ENCODE measurements around the gene FOXO6.

Gene FOXO6

DNA sequence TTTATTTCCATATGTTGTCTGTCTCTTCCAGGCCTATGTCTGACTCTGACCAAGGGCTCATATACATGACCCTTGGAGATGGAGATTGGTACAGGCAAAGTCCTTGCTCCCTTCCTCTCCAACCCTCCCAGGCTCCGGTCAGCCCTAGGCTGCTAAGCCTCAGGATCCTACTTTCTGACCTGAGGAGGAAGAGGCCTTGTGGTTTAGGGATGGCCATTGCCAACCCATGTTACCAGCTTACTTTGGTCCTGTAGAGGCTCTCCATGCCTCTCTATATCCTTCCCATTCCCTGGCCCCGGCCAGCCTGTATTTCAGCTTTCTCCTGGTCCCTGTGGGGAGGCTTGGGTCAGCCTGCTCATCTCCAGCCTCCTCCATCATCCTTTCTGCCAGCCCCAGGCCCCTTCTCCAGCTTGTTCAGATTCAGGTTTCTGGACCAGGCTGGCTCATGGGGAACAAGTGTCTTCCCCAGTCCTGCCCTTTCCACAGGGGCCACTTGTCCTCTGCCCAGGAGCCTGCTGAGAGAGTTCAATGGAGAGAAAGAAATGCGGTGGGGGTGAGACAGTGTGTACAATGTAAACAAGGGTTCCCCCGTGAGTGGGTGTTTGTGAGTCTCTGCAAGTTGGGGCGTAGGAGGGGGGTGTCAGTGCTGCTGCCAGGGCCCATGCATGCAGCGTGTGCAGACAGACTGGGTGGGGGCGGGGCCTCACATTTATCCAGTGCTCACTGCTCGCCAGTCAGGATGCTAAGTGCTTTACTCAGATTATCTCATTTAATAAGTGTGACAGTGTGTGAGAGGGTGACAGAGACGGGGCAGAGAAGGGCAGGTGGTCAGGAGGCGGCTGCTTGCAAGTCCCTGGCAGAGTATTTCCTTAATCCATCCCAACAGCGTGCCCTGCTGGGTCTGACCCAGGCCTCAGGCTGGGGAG lies 31.3 kb upstream of the FOXO6 start:
- Histone ChIP-seq H3K79me1 (ENCODE audit: low read depth, low read length) (no peaks in the 10 kb centered on the region), H3K14ac (ENCODE audit: low read length) (peak overlapping the region; percentile 85), H3K4me1 (ENCODE audit: control insufficient read depth in 2 of 2, insufficient read depth in 1 of 2, low read depth in 1 of 2, low read length in 2 of 2) (peaks cover 0 to 16% of the 10 kb centered on the region in 2 donors), H2BK12ac (ENCODE audit: low read length) (no peak overlapping the region), H4K8ac (ENCODE audit: low read depth, low read length) (no peak overlapping the region), H3K27me3 (ENCODE audit: control insufficient read depth in 3 of 3, insufficient read depth in 3 of 3, low read depth in 1 of 3, low read length in 3 of 3) (peaks cover 0 to 2% (median 0%) of the 10 kb centered on the region in 3 experiments), H2AK5ac (ENCODE audit: low read depth, low read length) (no peak overlapping the region), H3K9me3 (replicated peaks in 1 of 2; ENCODE audit: control insufficient read depth in 2 of 2, insufficient read depth in 1 of 2, low read depth in 1 of 2, low read length in 2 of 2) (no peaks in the 10 kb centered on the region), H4K91ac (ENCODE audit: low read depth, low read length, poor library complexity) (no peak overlapping the region), H3K36me3 (replicated peaks in 1 of 2; ENCODE audit: control insufficient read depth in 2 of 2, insufficient read depth in 2 of 2, low read length in 2 of 2) (no peaks in the 10 kb centered on the region), H3K4me3 (ENCODE audit: low read length in 2 of 2) (no peak overlapping the region), H3K23ac (ENCODE audit: low read depth, low read length, poor library complexity) (no peak overlapping the region), H2BK5ac (ENCODE audit: low read length) (no peak overlapping the region), H2AFZ (ENCODE audit: low read length) (no peak overlapping the region), H2BK120ac (ENCODE audit: low read depth, low read length) (no peak overlapping the region), H3K27ac (replicated peaks; ENCODE audit: low read length) (no peak overlapping the region), H3K4me2 (ENCODE audit: insufficient read depth, low read length, poor library complexity, severe bottlenecking) (no peak overlapping the region), H3K18ac (ENCODE audit: low read length) (peak overlapping the region; percentile 46), H3K4ac (ENCODE audit: low read length) (no peak overlapping the region), H2BK15ac (ENCODE audit: low read length) (peak overlapping the region; percentile 78), H3K9ac (ENCODE audit: low read depth, low read length, poor library complexity) (no peak overlapping the region)
- no CpG with 5 or more reads among the region's 11 CpGs for WGBS, 2 donors (ENCODE audit: extremely low coverage in 2 of 2, insufficient read length in 2 of 2, insufficient replicate concordance in 1 of 2)
- DNase-seq (ENCODE audit: low spot score) = no peak

DNA sequence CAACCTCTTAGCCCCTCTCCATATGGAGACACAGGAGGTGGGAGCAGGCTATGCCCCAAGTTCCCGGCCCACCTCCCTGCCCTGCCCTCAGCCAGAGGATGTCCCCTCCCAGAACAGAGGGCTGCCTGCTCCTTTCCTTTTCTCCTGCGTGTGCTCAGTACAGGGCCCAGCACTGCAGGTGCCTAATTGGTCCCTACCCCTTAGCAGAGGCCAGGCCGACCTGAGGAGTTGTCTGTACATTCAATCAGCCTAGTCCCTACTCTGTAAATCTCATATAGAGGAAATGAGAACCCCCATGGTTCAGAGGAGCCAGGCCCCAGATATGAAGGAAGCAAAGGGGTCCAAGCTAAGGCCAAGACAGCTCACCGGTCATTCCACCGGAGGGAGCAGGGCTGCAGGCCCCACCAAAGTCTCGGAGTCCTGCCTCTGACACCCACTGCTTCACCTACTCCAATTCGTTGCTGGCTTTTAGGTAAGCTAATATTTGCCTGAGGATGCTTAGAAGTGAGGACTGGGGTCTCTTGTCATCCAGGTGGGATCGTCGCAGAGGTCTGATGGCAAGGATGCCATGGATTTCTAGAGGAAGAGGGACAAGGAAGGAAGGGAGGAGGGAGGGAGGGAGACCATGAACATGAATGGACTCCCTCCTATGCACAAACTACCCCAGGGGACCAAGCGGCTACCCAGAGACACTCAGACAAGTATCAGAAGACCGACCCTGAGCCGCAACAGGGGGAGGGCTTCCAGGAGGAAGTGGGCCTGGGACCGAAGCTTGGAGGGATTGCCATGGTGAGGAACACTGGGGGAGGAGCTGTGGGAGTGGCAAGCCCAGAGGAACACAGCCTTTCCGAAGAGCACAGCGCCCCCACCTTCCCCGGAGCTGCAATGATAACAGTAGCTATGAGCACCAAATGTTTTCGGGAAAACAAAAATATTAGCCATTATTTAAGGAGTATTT lies 30.4 kb upstream of the FOXO6 start:
- WGBS, 2 donors (ENCODE audit: extremely low coverage in 2 of 2, insufficient read length in 2 of 2, insufficient replicate concordance in 1 of 2) = no CpG with 5 or more reads among the region's 17 CpGs
- no peak for DNase-seq (ENCODE audit: low spot score)

DNA sequence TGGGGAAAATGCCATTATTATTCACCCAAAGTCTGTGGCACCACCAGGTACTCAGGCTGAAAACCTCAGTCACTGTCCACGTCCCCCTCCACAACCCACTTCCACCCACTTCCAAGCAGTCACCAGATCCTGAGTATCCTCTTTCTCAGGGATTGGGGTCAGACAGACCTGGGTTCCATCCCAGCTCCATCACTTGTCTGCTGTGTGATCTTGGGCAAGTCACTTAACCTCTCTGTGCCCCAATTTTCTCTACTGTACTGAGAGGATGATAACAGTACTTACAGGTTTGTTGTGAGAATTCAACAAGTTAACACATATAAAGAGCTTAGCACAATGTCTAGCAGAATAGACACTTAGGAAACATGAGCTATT lies 29.7 kb upstream of the FOXO6 start:
- H2BK15ac ChIP-seq (ENCODE audit: low read length) = no peak overlapping the region
- no peak overlapping the region for H2BK5ac ChIP-seq (ENCODE audit: low read length)
- H3K18ac ChIP-seq (ENCODE audit: low read length) = no peak overlapping the region
- no CpG with 5 or more reads among the region's 1 CpG for WGBS, 2 donors (ENCODE audit: extremely low coverage in 2 of 2, insufficient read length in 2 of 2, insufficient replicate concordance in 1 of 2)
- no peak overlapping the region for H2BK120ac ChIP-seq (ENCODE audit: low read depth, low read length)
- no peaks in the 10 kb centered on the region for H3K79me1 ChIP-seq (ENCODE audit: low read depth, low read length)
- peaks cover 0 to 16% of the 10 kb centered on the region in 2 donors for H3K4me1 ChIP-seq (ENCODE audit: control insufficient read depth in 2 of 2, insufficient read depth in 1 of 2, low read depth in 1 of 2, low read length in 2 of 2)
- H2AK5ac ChIP-seq (ENCODE audit: low read depth, low read length) = no peak overlapping the region
- peaks cover 0 to 2% (median 0%) of the 10 kb centered on the region in 3 experiments for H3K27me3 ChIP-seq (ENCODE audit: control insufficient read depth in 3 of 3, insufficient read depth in 3 of 3, low read depth in 1 of 3, low read length in 3 of 3)
- no peak overlapping the region for H4K91ac ChIP-seq (ENCODE audit: low read depth, low read length, poor library complexity)
- H3K4me2 ChIP-seq (ENCODE audit: insufficient read depth, low read length, poor library complexity, severe bottlenecking) = no peak overlapping the region
- DNase-seq (ENCODE audit: low spot score) = no peak
- no peaks in the 10 kb centered on the region for H3K9me3 ChIP-seq (replicated peaks in 1 of 2; ENCODE audit: control insufficient read depth in 2 of 2, insufficient read depth in 1 of 2, low read depth in 1 of 2, low read length in 2 of 2)
- peak overlapping the region in 1 of 2 donors; percentile 33 for H3K4me3 ChIP-seq (ENCODE audit: low read length in 2 of 2)
- no peak overlapping the region for H2BK12ac ChIP-seq (ENCODE audit: low read length)
- no peak overlapping the region for H3K23ac ChIP-seq (ENCODE audit: low read depth, low read length, poor library complexity)
- no peak overlapping the region for H4K8ac ChIP-seq (ENCODE audit: low read depth, low read length)
- no peak overlapping the region for H3K9ac ChIP-seq (ENCODE audit: low read depth, low read length, poor library complexity)
- H3K36me3 ChIP-seq (replicated peaks in 1 of 2; ENCODE audit: control insufficient read depth in 2 of 2, insufficient read depth in 2 of 2, low read length in 2 of 2) = no peaks in the 10 kb centered on the region
- no peak overlapping the region for H3K14ac ChIP-seq (ENCODE audit: low read length)
- H2AFZ ChIP-seq (ENCODE audit: low read length) = no peak overlapping the region
- H3K27ac ChIP-seq (replicated peaks; ENCODE audit: low read length) = no peak overlapping the region
- no peak overlapping the region for H3K4ac ChIP-seq (ENCODE audit: low read length)

More for the DNA sequence above, 30.4 kb upstream of the FOXO6 start:
- Histone ChIP-seq H3K4me2 (ENCODE audit: insufficient read depth, low read length, poor library complexity, severe bottlenecking) (peak overlapping the region; percentile 27), H2BK120ac (ENCODE audit: low read depth, low read length) (no peak overlapping the region), H3K27ac (replicated peaks; ENCODE audit: low read length) (no peak overlapping the region), H2AFZ (ENCODE audit: low read length) (no peak overlapping the region), H3K4ac (ENCODE audit: low read length) (no peak overlapping the region), H2AK5ac (ENCODE audit: low read depth, low read length) (no peak overlapping the region), H3K27me3 (ENCODE audit: control insufficient read depth in 3 of 3, insufficient read depth in 3 of 3, low read depth in 1 of 3, low read length in 3 of 3) (peaks cover 0 to 2% (median 0%) of the 10 kb centered on the region in 3 experiments), H3K9ac (ENCODE audit: low read depth, low read length, poor library complexity) (no peak overlapping the region), H3K14ac (ENCODE audit: low read length) (no peak overlapping the region), H3K18ac (ENCODE audit: low read length) (peak overlapping the region; percentile 56), H4K8ac (ENCODE audit: low read depth, low read length) (no peak overlapping the region), H4K91ac (ENCODE audit: low read depth, low read length, poor library complexity) (no peak overlapping the region), H2BK15ac (ENCODE audit: low read length) (peak overlapping the region; percentile 10), H2BK12ac (ENCODE audit: low read length) (no peak overlapping the region), H3K4me1 (ENCODE audit: control insufficient read depth in 2 of 2, insufficient read depth in 1 of 2, low read depth in 1 of 2, low read length in 2 of 2) (peaks cover 0 to 16% of the 10 kb centered on the region in 2 donors), H3K36me3 (replicated peaks in 1 of 2; ENCODE audit: control insufficient read depth in 2 of 2, insufficient read depth in 2 of 2, low read length in 2 of 2) (no peaks in the 10 kb centered on the region), H3K23ac (ENCODE audit: low read depth, low read length, poor library complexity) (no peak overlapping the region), H2BK5ac (ENCODE audit: low read length) (no peak overlapping the region), H3K79me1 (ENCODE audit: low read depth, low read length) (no peaks in the 10 kb centered on the region), H3K4me3 (ENCODE audit: low read length in 2 of 2) (no peak overlapping the region), H3K9me3 (replicated peaks in 1 of 2; ENCODE audit: control insufficient read depth in 2 of 2, insufficient read depth in 1 of 2, low read depth in 1 of 2, low read length in 2 of 2) (no peaks in the 10 kb centered on the region)
